Activated CD4-positive, alpha-beta T cell treated with anti-CD3 and anti-CD28 coated beads, Interleukin-2, amount 10 ng/mL, durations not matched to agents 24 days and 14 days (primary cell): ENCODE results near the gene ZNF91. TPM values are rescaled to one million over a fixed set of nuclear protein-coding genes. Genes with fewer than 3 reads are reported as not detected.
"Not testable (repeated sequence)": the region's sequence is repeated elsewhere in the genome, so short reads cannot be mapped to it uniquely, and the experiment has no call there.

ENCODE experiments used
- DNase-seq: peaks from one replicate; pipeline ENCODE4 v3.0.0; 2022
- H3K27ac Mint-ChIP-seq: one replicate; pipeline ENCODE4 v1.8.0; 2022; ENCODE audit warnings: mild to moderate bottlenecking, mixed read lengths
- H3K27me3 Mint-ChIP-seq: one replicate; pipeline ENCODE4 v1.8.0; 2022; ENCODE audit warnings: mixed read lengths
- H3K36me3 Mint-ChIP-seq: one replicate; pipeline ENCODE4 v1.8.0; 2022; ENCODE audit warnings: low read depth, mild to moderate bottlenecking, mixed read lengths
- H3K4me1 Mint-ChIP-seq: one replicate; pipeline ENCODE4 v1.8.0; 2021; ENCODE audit warnings: mixed read lengths
- H3K4me3 Mint-ChIP-seq: one replicate; pipeline ENCODE4 v1.8.0; 2022; ENCODE audit warnings: mild to moderate bottlenecking, moderate library complexity, mixed read lengths
- H3K9me3 Mint-ChIP-seq: one replicate; pipeline ENCODE4 v1.8.0; 2021; ENCODE audit warnings: mixed read lengths
- intact Hi-C: fragments of 100-400 bp; cut with micrococcal nuclease; formaldehyde crosslinking; loops from one replicate; pipeline ENCODE4 v1.15.1; 2023
- total RNA-seq: library from RNA; stranded (reverse); gene quantifications from 2 replicates; pipeline ENCODE4 v1.2.3, GENCODE V29; 2022

The ZNF91 gene
- total RNA-seq, 1 donor from 2014 or later, result 31.1 TPM

- intact Hi-C loops, result no loop called here
- Mint-ChIP-seq H3K27me3 (no peaks in the 10 kb centered on the region), H3K4me3 (no peak overlapping the region), H3K27ac (no peak overlapping the region), H3K4me1 (no peaks in the 10 kb centered on the region), H3K36me3 (no peaks in the 10 kb centered on the region), H3K9me3 (peaks cover 24% of the 10 kb centered on the region)
- DNase-seq, result no peak
Observed at GRCh38 chr19:23406721-23407120, 11.4 kb upstream of the ZNF91 start.

- peaks cover 24% of the 10 kb centered on the region for H3K9me3 Mint-ChIP-seq
- intact Hi-C loops, result no loop called here
- no peaks in the 10 kb centered on the region for H3K4me1 Mint-ChIP-seq
- H3K27me3 Mint-ChIP-seq, result no peaks in the 10 kb centered on the region
- H3K4me3 Mint-ChIP-seq, result no peak overlapping the region
- no peak for DNase-seq
- H3K27ac Mint-ChIP-seq, result no peak overlapping the region
- H3K36me3 Mint-ChIP-seq, result no peaks in the 10 kb centered on the region
Observed at GRCh38 chr19:23406091-23406490, 10.8 kb upstream of the ZNF91 start.

- H3K27ac Mint-ChIP-seq, result no peak overlapping the region
- H3K9me3 Mint-ChIP-seq, result peaks cover 35% of the 10 kb centered on the region
- no peaks in the 10 kb centered on the region for H3K4me1 Mint-ChIP-seq
- H3K27me3 Mint-ChIP-seq, result no peaks in the 10 kb centered on the region
- no peaks in the 10 kb centered on the region for H3K36me3 Mint-ChIP-seq
- intact Hi-C loops, result no loop called here
- no peak overlapping the region for H3K4me3 Mint-ChIP-seq
- DNase-seq, result no peak
Observed at GRCh38 chr19:23404676-23405075, 9.4 kb upstream of the ZNF91 start.

- Mint-ChIP-seq H3K27ac (no peak overlapping the region), H3K4me1 (no peaks in the 10 kb centered on the region), H3K9me3 (peaks cover 41% of the 10 kb centered on the region), H3K4me3 (no peak overlapping the region), H3K27me3 (no peaks in the 10 kb centered on the region), H3K36me3 (no peaks in the 10 kb centered on the region)
- no peak for DNase-seq
- intact Hi-C loops, result no loop called here
Observed at GRCh38 chr19:23403581-23404324, 8.5 kb upstream of the ZNF91 start.

- Mint-ChIP-seq H3K4me3 (no peak overlapping the region), H3K27ac (no peak overlapping the region), H3K36me3 (no peaks in the 10 kb centered on the region), H3K4me1 (no peaks in the 10 kb centered on the region), H3K9me3 (peaks cover 44% of the 10 kb centered on the region), H3K27me3 (no peaks in the 10 kb centered on the region)
- no peak for DNase-seq
- intact Hi-C loops, result no loop called here
Observed at GRCh38 chr19:23403052-23403451, 7.8 kb upstream of the ZNF91 start.

- DNase-seq, result no peak
- Mint-ChIP-seq H3K4me1 (no peaks in the 10 kb centered on the region), H3K27me3 (no peaks in the 10 kb centered on the region), H3K4me3 (no peak overlapping the region), H3K9me3 (peaks cover 42% of the 10 kb centered on the region), H3K27ac (no peak overlapping the region), H3K36me3 (no peaks in the 10 kb centered on the region)
- intact Hi-C loops, result no loop called here
Observed at GRCh38 chr19:23402388-23402787, 7.1 kb upstream of the ZNF91 start.

GRCh38 chr19:23401086-23401610 is 5.9 kb upstream of the ZNF91 start:
- no peak for DNase-seq
- Mint-ChIP-seq H3K27ac (no peak overlapping the region), H3K9me3 (peaks cover 39% of the 10 kb centered on the region), H3K36me3 (peaks cover 2% of the 10 kb centered on the region), H3K4me1 (no peaks in the 10 kb centered on the region), H3K4me3 (no peak overlapping the region), H3K27me3 (no peaks in the 10 kb centered on the region)
- intact Hi-C loops, result no loop called here

GRCh38 chr19:23399443-23399842 is 4.2 kb upstream of the ZNF91 start:
- intact Hi-C loops, result loop anchor here (5.0 to 10.0 kb wide), 2 partner anchors 288 to 365 kb away; partner anchors contain the start of gene ZNF675
- Mint-ChIP-seq H3K9me3 (peaks cover 31% of the 10 kb centered on the region), H3K27ac (no peak overlapping the region), H3K27me3 (no peaks in the 10 kb centered on the region), H3K4me1 (no peaks in the 10 kb centered on the region), H3K36me3 (peaks cover 8% of the 10 kb centered on the region), H3K4me3 (no peak overlapping the region)
- DNase-seq, result no peak

GRCh38 chr19:23395722-23396117 is 449 bp upstream of the ZNF91 start:
- not testable (repeated sequence) for H3K27me3 Mint-ChIP-seq, H3K27ac Mint-ChIP-seq, H3K4me1 Mint-ChIP-seq, DNase-seq
- Mint-ChIP-seq H3K9me3 (peaks cover 40% of the 10 kb centered on the region), H3K4me3 (peak overlapping the region; percentile 32), H3K36me3 (peaks cover 39% of the 10 kb centered on the region)
- intact Hi-C loops, result loop anchor here (1.0 to 10.0 kb wide), 5 partner anchors 121 to 692 kb away; partner anchors contain the start of genes ZNF254, ZNF675 and ZNF724

- Mint-ChIP-seq H3K4me3 (peak overlapping the region; percentile 97), H3K36me3 (peaks cover 51% of the 10 kb centered on the region), H3K27me3 (no peaks in the 10 kb centered on the region), H3K4me1 (no peaks in the 10 kb centered on the region), H3K9me3 (peaks cover 29% of the 10 kb centered on the region), H3K27ac (peak overlapping the region; percentile 98)
- DNase-seq, result peak; percentile 78
- intact Hi-C loops, result loop anchor here (2.0 to 10.0 kb wide), 2 partner anchors 120 to 370 kb away; a partner anchor contains a TSS
Observed at GRCh38 chr19:23394511-23394910, 760 bp downstream of the ZNF91 start.

- peaks cover 65% of the 10 kb centered on the region for H3K36me3 Mint-ChIP-seq
- H3K9me3 Mint-ChIP-seq, result peaks cover 21% of the 10 kb centered on the region
- intact Hi-C loops, result loop anchor here (10.0 kb wide), 1 partner anchor 372 kb away; a partner anchor contains a TSS
- DNase-seq, result no peak
- H3K4me1 Mint-ChIP-seq, result no peaks in the 10 kb centered on the region
- H3K27ac Mint-ChIP-seq, result no peak overlapping the region
- H3K27me3 Mint-ChIP-seq, result no peaks in the 10 kb centered on the region
- H3K4me3 Mint-ChIP-seq, result peak overlapping the region; percentile 97
Observed at GRCh38 chr19:23393121-23393520, 2.1 kb downstream of the ZNF91 start.

GRCh38 chr19:23391236-23391635 is 4.0 kb downstream of the ZNF91 start:
- no peak for DNase-seq
- Mint-ChIP-seq H3K4me3 (no peak overlapping the region), H3K9me3 (peaks cover 22% of the 10 kb centered on the region), H3K27me3 (no peaks in the 10 kb centered on the region), H3K36me3 (peaks cover 77% of the 10 kb centered on the region), H3K27ac (no peak overlapping the region), H3K4me1 (no peaks in the 10 kb centered on the region)
- intact Hi-C loops, result loop anchor here (10.0 kb wide), 1 partner anchor 374 kb away; a partner anchor contains a TSS

GRCh38 chr19:23385404-23385803 is 9.9 kb downstream of the ZNF91 start:
- intact Hi-C loops, result no loop called here
- peaks cover 11% of the 10 kb centered on the region for H3K9me3 Mint-ChIP-seq

GRCh38 chr19:23384858-23385257 is 10.4 kb downstream of the ZNF91 start:
- Mint-ChIP-seq H3K9me3 (peaks cover 11% of the 10 kb centered on the region), H3K27ac (no peak overlapping the region), H3K4me1 (no peaks in the 10 kb centered on the region), H3K36me3 (peaks cover 83% of the 10 kb centered on the region), H3K27me3 (no peaks in the 10 kb centered on the region), H3K4me3 (no peak overlapping the region)
- no peak for DNase-seq
- intact Hi-C loops, result no loop called here

More at GRCh38 chr19:23385404-23385803, 9.9 kb downstream of the ZNF91 start:
- no peaks in the 10 kb centered on the region for H3K27me3 Mint-ChIP-seq
- DNase-seq, result no peak
- H3K4me1 Mint-ChIP-seq, result no peaks in the 10 kb centered on the region
- peaks cover 85% of the 10 kb centered on the region for H3K36me3 Mint-ChIP-seq
- H3K4me3 Mint-ChIP-seq, result no peak overlapping the region
- H3K27ac Mint-ChIP-seq, result no peak overlapping the region
